B cell (primary cell): ENCODE measurements around the gene RPS21. TPM values are rescaled to one million over a fixed set of nuclear protein-coding genes. Genes with fewer than 3 reads are reported as not detected.

Source experiments
- ATAC-seq: fragments of 200-7000 bp; cut with Tn5 transposase; one replicate; pipeline ENCODE4 v1.10.0; 2021; ENCODE audit warnings: low read depth, mild to moderate bottlenecking, moderate number of reproducible peaks, moderate library complexity
- CTCF ChIA-PET: fragments of 350-600 bp; sonication (Branson Sonifier 250); formaldehyde crosslinking; loops from one replicate; lab custom pipeline; 2021; ENCODE audit warnings: antibody characterized with exemption, inconsistent platforms; lab: Charles Lee
- POLR2A ChIA-PET: fragments of 350-600 bp; sonication (Branson Sonifier 250); formaldehyde crosslinking; loops from one replicate; lab custom pipeline; 2021; ENCODE audit warnings: antibody characterized with exemption; lab: Charles Lee
- DNase-seq: peaks from one replicate; pipeline ENCODE4 v3.0.0; 2013
- H2AFZ ChIP-seq: 2 replicates; pipeline ENCODE4 v1.6.1; 2012; ENCODE audit warnings: mild to moderate bottlenecking, low read depth, low read length; ENCODE audit not compliant: insufficient read depth, poor library complexity, severe bottlenecking
- H3K27ac ChIP-seq, 2 donors: 1 replicate in 1 of 2; 2 replicates in 1 of 2; pipeline ENCODE4 v1.5.1; 2012 to 2013; ENCODE audit warnings: low read length in 2 of 2, mild to moderate bottlenecking in 2 of 2, moderate library complexity in 1 of 2
- H3K27me3 ChIP-seq, 4 experiments: fragments of 200-600 bp in 1 of 4; sonication (generic) in 1 of 4; replicated peaks in 1 of 4; 1 replicate in 2 of 4; 2 replicates in 2 of 4; pipeline versions ENCODE4 v1.6.1 to v1.7.0; 2013 to 2016; ENCODE audit warnings: low read length in 3 of 4, mild to moderate bottlenecking in 2 of 4, mixed read lengths in 1 of 4, moderate library complexity in 1 of 4; ENCODE audit not compliant: insufficient read depth in 4 of 4, control insufficient read depth in 3 of 4; ENCODE audit errors: control extremely low read depth in 1 of 4
- H3K36me3 ChIP-seq, 2 experiments: replicated peaks in 1 of 2; 1 replicate in 1 of 2; 2 replicates in 1 of 2; pipeline versions ENCODE4 v1.6.1 to v1.7.1; 2013; ENCODE audit warnings: low read length in 1 of 2; ENCODE audit not compliant: insufficient read depth in 2 of 2, control insufficient read depth in 1 of 2; ENCODE audit errors: control extremely low read depth in 1 of 2, extremely low read depth in 1 of 2
- H3K4me1 ChIP-seq, 2 donors: fragments of 200-600 bp in 1 of 2; sonication (generic) in 1 of 2; 1 replicate in 1 of 2; 2 replicates in 1 of 2; pipeline versions ENCODE4 v1.5.1 to v1.6.1; 2013 to 2017; ENCODE audit warnings: low read length in 2 of 2; ENCODE audit not compliant: control insufficient read depth in 2 of 2, insufficient read depth in 2 of 2
- H3K4me2 ChIP-seq: replicated peaks from 2 replicates; pipeline ENCODE3; 2012; ENCODE audit warnings: mild to moderate bottlenecking, low read depth, low read length; ENCODE audit not compliant: poor library complexity, severe bottlenecking
- H3K4me3 ChIP-seq, 5 experiments: fragments of 200-600 bp in 1 of 5; sonication (generic) in 1 of 5; 1 replicate in 3 of 5; 2 replicates in 2 of 5; pipeline versions ENCODE4 v1.5.1 to v1.7.0; 2011 to 2016; ENCODE audit warnings: low read length in 4 of 5, mild to moderate bottlenecking in 4 of 5, low read depth in 2 of 5, control low read depth in 1 of 5, moderate library complexity in 1 of 5; ENCODE audit not compliant: insufficient read depth in 1 of 5; ENCODE audit errors: control extremely low read depth in 1 of 5, extremely low read depth in 1 of 5
- H3K79me2 ChIP-seq: fragments of 200-600 bp; sonication (generic); one replicate; pipeline ENCODE4 v1.6.0; 2016; ENCODE audit warnings: low read length; ENCODE audit not compliant: control insufficient read depth, insufficient read depth
- H3K9ac ChIP-seq: fragments of 200-600 bp; sonication (generic); 2 replicates; pipeline ENCODE4 v1.6.1; 2017; ENCODE audit warnings: mild to moderate bottlenecking, low read length, moderate library complexity
- H3K9me3 ChIP-seq, 3 donors: one replicate each; pipeline versions ENCODE4 v1.6.1 to v1.7.1; 2013; ENCODE audit warnings: low read length in 2 of 3; ENCODE audit not compliant: control insufficient read depth in 2 of 3, insufficient read depth in 1 of 3; ENCODE audit errors: control extremely low read depth in 1 of 3
- H4K20me1 ChIP-seq: 2 replicates; pipeline ENCODE4 v1.6.0; 2012; ENCODE audit warnings: mild to moderate bottlenecking, low read length; ENCODE audit not compliant: insufficient read depth, control insufficient read depth, poor library complexity, severe bottlenecking
- H3K27ac Mint-ChIP-seq: one replicate; pipeline ENCODE4 v1.8.0; 2021; ENCODE audit warnings: mixed read lengths
- H3K27me3 Mint-ChIP-seq: one replicate; pipeline ENCODE4 v1.8.0; 2021; ENCODE audit warnings: mixed read lengths
- H3K4me1 Mint-ChIP-seq: one replicate; pipeline ENCODE4 v1.8.0; 2021; ENCODE audit warnings: mixed read lengths
- H3K4me3 Mint-ChIP-seq: one replicate; pipeline ENCODE4 v1.8.0; 2021; ENCODE audit warnings: mixed read lengths
- H3K9me3 Mint-ChIP-seq: one replicate; pipeline ENCODE4 v1.8.0; 2022; ENCODE audit warnings: mixed read lengths; ENCODE audit not compliant: insufficient read depth
- EZH2 ChIP-seq: IDR thresholded peaks from 2 replicates; pipeline ENCODE4 v1.6.1; 2012; ENCODE audit warnings: borderline replicate concordance, low read depth, mild to moderate bottlenecking, moderate library complexity, low read length; ENCODE audit not compliant: insufficient read depth, poor library complexity, severe bottlenecking
- WGBS: methylation state at CpG from one replicate; pipeline ENCODE4 v1.1.5; 2013; ENCODE audit warnings: missing lambda C conversion rate; ENCODE audit not compliant: insufficient coverage; 5-methylcytosine and 5-hydroxymethylcytosine counted together
- intact Hi-C: fragments of 100-400 bp; cut with micrococcal nuclease; formaldehyde crosslinking; loops from one replicate; pipeline ENCODE4 v1.10.0; 2022
- polyA plus RNA-seq: library from polyadenylated mRNA; depleted of rRNA; stranded (reverse); fragments of >200 nt; gene quantifications from 2 replicates; pipeline ENCODE4 v1.2.3, GENCODE V29; 2012
- total RNA-seq, 2 donors: library from RNA; stranded (reverse); fragments of 120-200 nt in 1 of 2; gene quantifications; 1 replicate in 1 of 2; 2 replicates in 1 of 2; pipeline versions ENCODE4 v1.2.3 to v1.2.4, GENCODE V29; 2013 to 2022
- TF ChIP-seq, protein P1 (sequence below): fragments of 200-600 bp; IDR thresholded peaks from one replicate; pipeline ENCODE4 v1.8.0; 2022; ENCODE audit warnings: antibody characterized with exemption, mild to moderate bottlenecking

RPS21 gene
- total and polyA plus RNA-seq, 2 donors (not counting 1 experiment from before 2014, with no cell fraction given), result 2,653 to 9,603 TPM

DNA sequence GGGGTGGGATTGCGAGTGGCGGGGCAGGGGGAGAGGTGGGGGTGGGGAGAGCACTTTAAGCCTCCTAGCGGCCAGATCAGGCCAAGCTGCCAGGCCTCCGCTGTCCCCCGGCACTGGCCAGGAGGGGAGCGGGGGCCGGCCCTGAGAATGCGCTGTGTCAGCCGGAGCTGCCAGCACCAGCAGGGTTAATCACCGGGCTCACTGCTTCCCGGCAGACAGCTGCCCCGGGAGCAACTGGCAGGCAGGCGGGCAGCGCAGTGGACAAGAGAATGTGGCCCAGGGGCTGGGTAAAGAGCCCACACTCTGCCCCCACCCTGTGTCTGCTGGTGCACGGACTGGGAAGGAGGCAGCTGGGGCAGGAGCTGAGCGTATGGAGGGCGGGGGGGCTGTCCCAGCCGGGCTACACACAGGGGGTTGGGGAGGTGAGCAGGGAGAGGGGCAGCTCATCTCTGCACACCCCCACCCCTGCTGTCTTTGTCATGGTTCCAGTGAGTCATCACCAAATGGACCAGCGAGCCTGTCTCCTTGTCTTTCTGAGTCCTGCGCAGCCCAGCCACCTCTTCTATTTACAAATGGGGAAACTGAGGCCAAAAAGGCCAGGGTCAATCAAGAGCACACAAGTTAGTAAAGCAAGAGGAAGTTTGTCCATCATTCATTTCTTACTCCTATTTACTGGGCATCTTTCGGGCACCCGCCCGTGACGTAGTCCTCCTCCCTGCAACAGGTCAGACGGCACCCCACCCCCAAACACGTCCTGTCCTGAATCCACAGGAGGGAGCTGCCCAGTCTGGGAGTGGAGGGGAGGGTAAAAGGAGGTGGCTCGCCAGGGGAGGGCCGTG is 17.7 kb upstream of the RPS21 start:
- Histone ChIP-seq H3K9ac (no peak overlapping the region), H3K4me2 (peak overlapping the region; percentile 93), H3K4me3 (no peak overlapping the region), H3K4me1 (peaks cover 25 to 34% of the 10 kb centered on the region in 2 donors), H3K79me2 (no peaks in the 10 kb centered on the region), H3K9me3 (peaks cover 0 to 4% (median 0%) of the 10 kb centered on the region in 3 donors), H3K27me3 (peaks cover 0 to 46% (median 12%) of the 10 kb centered on the region in 4 experiments), H3K27ac (no peak overlapping the region), H3K36me3 (no peaks in the 10 kb centered on the region), H2AFZ (no peak overlapping the region), H4K20me1 (peaks cover 2% of the 10 kb centered on the region)
- Mint-ChIP-seq H3K27ac (no peak overlapping the region), H3K4me1 (peaks cover 19% of the 10 kb centered on the region), H3K27me3 (peaks cover 6% of the 10 kb centered on the region), H3K9me3 (no peaks in the 10 kb centered on the region), H3K4me3 (peak overlapping the region; percentile 80)
- CTCF ChIA-PET, result interaction anchor here (0.6 to 4.2 kb wide), 5 partner anchors 12 to 64 kb away, joined by 3 to 27 read pairs (median 5); no protein-coding TSS in a partner anchor
- POLR2A ChIA-PET, result interaction anchor here (4.2 kb wide), 1 partner anchor 30 kb away, joined by 43 read pairs; no protein-coding TSS in a partner anchor
- intact Hi-C loops, result loop anchor here (1.0 kb wide), 1 partner anchor 67 kb away; the partner anchor contains the start of gene ADRM1
- ATAC-seq, result no peak
- WGBS, result 9% methylated on average over 16 of the region's 28 CpGs
- peak; percentile 27 for DNase-seq
- TF ChIP-seq, protein P1, sequence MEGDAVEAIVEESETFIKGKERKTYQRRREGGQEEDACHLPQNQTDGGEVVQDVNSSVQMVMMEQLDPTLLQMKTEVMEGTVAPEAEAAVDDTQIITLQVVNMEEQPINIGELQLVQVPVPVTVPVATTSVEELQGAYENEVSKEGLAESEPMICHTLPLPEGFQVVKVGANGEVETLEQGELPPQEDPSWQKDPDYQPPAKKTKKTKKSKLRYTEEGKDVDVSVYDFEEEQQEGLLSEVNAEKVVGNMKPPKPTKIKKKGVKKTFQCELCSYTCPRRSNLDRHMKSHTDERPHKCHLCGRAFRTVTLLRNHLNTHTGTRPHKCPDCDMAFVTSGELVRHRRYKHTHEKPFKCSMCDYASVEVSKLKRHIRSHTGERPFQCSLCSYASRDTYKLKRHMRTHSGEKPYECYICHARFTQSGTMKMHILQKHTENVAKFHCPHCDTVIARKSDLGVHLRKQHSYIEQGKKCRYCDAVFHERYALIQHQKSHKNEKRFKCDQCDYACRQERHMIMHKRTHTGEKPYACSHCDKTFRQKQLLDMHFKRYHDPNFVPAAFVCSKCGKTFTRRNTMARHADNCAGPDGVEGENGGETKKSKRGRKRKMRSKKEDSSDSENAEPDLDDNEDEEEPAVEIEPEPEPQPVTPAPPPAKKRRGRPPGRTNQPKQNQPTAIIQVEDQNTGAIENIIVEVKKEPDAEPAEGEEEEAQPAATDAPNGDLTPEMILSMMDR, result peak; percentile 31
- TF ChIP-seq EZH2, result no peak

DNA sequence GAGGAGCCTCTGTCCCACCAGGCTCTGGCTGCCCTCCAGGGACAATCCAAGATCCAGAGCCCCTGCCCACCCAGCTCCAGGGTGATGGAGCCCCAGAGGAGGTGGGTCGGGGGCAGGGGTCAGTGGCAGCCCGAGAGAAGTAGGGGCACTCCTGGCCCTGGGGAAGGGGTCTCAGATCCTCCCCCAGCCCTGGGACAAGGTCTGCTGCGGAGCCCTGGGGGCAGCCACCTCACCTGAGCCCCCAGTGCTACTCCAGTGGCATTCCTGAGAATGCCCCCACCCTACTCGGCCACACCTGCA is 17.1 kb upstream of the RPS21 start:
- Histone ChIP-seq H3K79me2 (no peaks in the 10 kb centered on the region), H3K4me2 (no peak overlapping the region), H3K4me1 (peaks cover 25 to 34% of the 10 kb centered on the region in 2 donors), H4K20me1 (no peaks in the 10 kb centered on the region), H3K27ac (no peak overlapping the region), H3K27me3 (peaks cover 0 to 46% (median 12%) of the 10 kb centered on the region in 4 experiments), H2AFZ (no peak overlapping the region), H3K9me3 (peaks cover 0 to 4% (median 0%) of the 10 kb centered on the region in 3 donors), H3K9ac (no peak overlapping the region), H3K36me3 (no peaks in the 10 kb centered on the region), H3K4me3 (no peak overlapping the region)
- H3K4me1 Mint-ChIP-seq, result peaks cover 19% of the 10 kb centered on the region
- no peak for TF ChIP-seq EZH2
- TF ChIP-seq, protein P1, result no peak
- H3K27me3 Mint-ChIP-seq, result peaks cover 6% of the 10 kb centered on the region
- ChIA-PET CTCF (interaction anchor here (2.4 to 4.2 kb wide), 2 partner anchors 11 to 13 kb away, joined by 9 to 27 read pairs; no protein-coding TSS in a partner anchor), POLR2A (no interaction called here)
- no peaks in the 10 kb centered on the region for H3K9me3 Mint-ChIP-seq
- DNase-seq (no peak), ATAC-seq (no peak)
- 73% methylated on average over 4 of the region's 4 CpGs for WGBS
- intact Hi-C loops, result loop anchor here (1.0 kb wide), 1 partner anchor 67 kb away; the partner anchor contains the start of gene ADRM1
- H3K27ac Mint-ChIP-seq, result no peak overlapping the region
- no peak overlapping the region for H3K4me3 Mint-ChIP-seq
